Measurements from ENCODE around the gene TCN2.
"Not testable (repeated sequence)": the region's sequence is repeated elsewhere in the genome, so short reads cannot be mapped to it uniquely, and the experiment has no call there.

The TCN2 gene

GRCh38 chr22:30586414-30586813 lies 20.6 kb upstream of the TCN2 start:
- H2AFZ ChIP-seq (ENCODE audit: low read depth, low read length) = no peak overlapping the region
- no peak overlapping the region for H3K27ac ChIP-seq (ENCODE audit: low read length, poor library complexity, severe bottlenecking)
- H3K9me3 ChIP-seq (ENCODE audit: control insufficient read depth, low read length) = no peaks in the 10 kb centered on the region
- H3K27me3 ChIP-seq (ENCODE audit: control insufficient read depth in 1 of 2, insufficient read depth in 1 of 2, low read length in 2 of 2) = no peaks in the 10 kb centered on the region
- no peak overlapping the region for H3K4ac ChIP-seq (ENCODE audit: low read depth in 1 of 2, low read length in 2 of 2)
- DNase-seq = no peak
- no peak overlapping the region for H2BK120ac ChIP-seq (ENCODE audit: low read depth, low read length)
- 98% methylated on average over 8 of the region's 8 CpGs for WGBS
- H4K91ac ChIP-seq (ENCODE audit: low read length) = no peak overlapping the region
- peak overlapping the region; percentile 53 for H3K9ac ChIP-seq (ENCODE audit: low read length)
- no peak overlapping the region for H3K14ac ChIP-seq (ENCODE audit: low read length in 2 of 2)
- H3K23ac ChIP-seq (ENCODE audit: low read length in 2 of 2) = no peak overlapping the region
- peaks cover 1% of the 10 kb centered on the region for H3K4me1 ChIP-seq (ENCODE audit: control insufficient read depth, insufficient read depth, low read depth, low read length)
- H2AK5ac ChIP-seq (ENCODE audit: low read length, severe bottlenecking) = no peak overlapping the region
- H3K79me1 ChIP-seq (replicated peaks; ENCODE audit: low read length, poor library complexity, severe bottlenecking) = peaks cover 69% of the 10 kb centered on the region
- H2BK5ac ChIP-seq (ENCODE audit: low read depth, low read length, poor library complexity, severe bottlenecking) = no peak overlapping the region
- no peak overlapping the region for H3K18ac ChIP-seq (ENCODE audit: low read depth in 1 of 2, low read length in 2 of 2)
- H3K4me2 ChIP-seq (ENCODE audit: low read length, poor library complexity, severe bottlenecking) = no peak overlapping the region
- peaks cover 78 to 79% of the 10 kb centered on the region in 2 experiments for H3K36me3 ChIP-seq (ENCODE audit: control insufficient read depth in 1 of 2, insufficient read depth in 2 of 2, low read depth in 1 of 2, low read length in 2 of 2)
- no peak overlapping the region for H4K8ac ChIP-seq (ENCODE audit: low read length)
- no peak overlapping the region for H3K4me3 ChIP-seq (ENCODE audit: insufficient read depth in 1 of 2, low read depth in 1 of 2, low read length in 2 of 2)
- no peak overlapping the region for H2BK12ac ChIP-seq (ENCODE audit: low read length in 2 of 2)
- H2BK15ac ChIP-seq (ENCODE audit: low read depth, poor library complexity, severe bottlenecking) = no peak overlapping the region

- H4K8ac ChIP-seq (ENCODE audit: low read length) = no peak overlapping the region
- no peak overlapping the region for H3K23ac ChIP-seq (ENCODE audit: low read length in 2 of 2)
- peak overlapping the region; percentile 99 for H3K9ac ChIP-seq (ENCODE audit: low read length)
- 7% methylated on average over 14 of the region's 14 CpGs for WGBS
- H3K36me3 ChIP-seq (ENCODE audit: control insufficient read depth in 1 of 2, insufficient read depth in 2 of 2, low read depth in 1 of 2, low read length in 2 of 2) = peaks cover 31 to 33% of the 10 kb centered on the region in 2 experiments
- H2BK12ac ChIP-seq (ENCODE audit: low read length in 2 of 2) = no peak overlapping the region
- peak overlapping the region in 1 of 2 experiments; percentile 36 for H3K14ac ChIP-seq (ENCODE audit: low read length in 2 of 2)
- H4K91ac ChIP-seq (ENCODE audit: low read length) = no peak overlapping the region
- H2BK120ac ChIP-seq (ENCODE audit: low read depth, low read length) = no peak overlapping the region
- H2AFZ ChIP-seq (ENCODE audit: low read depth, low read length) = no peak overlapping the region
- H2BK15ac ChIP-seq (ENCODE audit: low read depth, poor library complexity, severe bottlenecking) = no peak overlapping the region
- H3K79me1 ChIP-seq (replicated peaks; ENCODE audit: low read length, poor library complexity, severe bottlenecking) = peaks cover 30% of the 10 kb centered on the region
- DNase-seq = peak; percentile 57
- peak overlapping the region; percentile 63 to 99 for H3K4me3 ChIP-seq (ENCODE audit: insufficient read depth in 1 of 2, low read depth in 1 of 2, low read length in 2 of 2)
- H3K27ac ChIP-seq (ENCODE audit: low read length, poor library complexity, severe bottlenecking) = no peak overlapping the region
- peaks cover 1% of the 10 kb centered on the region for H3K4me1 ChIP-seq (ENCODE audit: control insufficient read depth, insufficient read depth, low read depth, low read length)
- peak overlapping the region in 1 of 2 experiments; percentile 22 for H3K4ac ChIP-seq (ENCODE audit: low read depth in 1 of 2, low read length in 2 of 2)
- no peak overlapping the region for H2BK5ac ChIP-seq (ENCODE audit: low read depth, low read length, poor library complexity, severe bottlenecking)
- peak overlapping the region; percentile 67 for H3K4me2 ChIP-seq (ENCODE audit: low read length, poor library complexity, severe bottlenecking)
- no peaks in the 10 kb centered on the region for H3K9me3 ChIP-seq (ENCODE audit: control insufficient read depth, low read length)
- H3K18ac ChIP-seq (ENCODE audit: low read depth in 1 of 2, low read length in 2 of 2) = peak overlapping the region in 1 of 2 experiments; percentile 17
- no peak overlapping the region for H2AK5ac ChIP-seq (ENCODE audit: low read length, severe bottlenecking)
- peaks cover 5 to 15% of the 10 kb centered on the region in 2 experiments for H3K27me3 ChIP-seq (ENCODE audit: control insufficient read depth in 1 of 2, insufficient read depth in 1 of 2, low read length in 2 of 2)
These were observed 15.8 kb upstream of the TCN2 start for GRCh38 chr22:30591191-30591587.

GRCh38 chr22:30591588-30592359 lies 15.2 kb upstream of the TCN2 start, which contains the start of gene PES1:
Gene PES1, minus strand, starts transcription at chr22:30591910. Its CDS starts 77 bp downstream, at chr22:30591833.
- Histone ChIP-seq H3K14ac (ENCODE audit: low read length in 2 of 2) (peak within 1 kb of the TSS in 1 of 2 experiments; percentile 36), H3K23ac (ENCODE audit: low read length in 2 of 2) (no peak within 1 kb of the TSS), H3K27ac (ENCODE audit: low read length, poor library complexity, severe bottlenecking) (peak within 1 kb of the TSS; percentile 82), H4K91ac (ENCODE audit: low read length) (no peak within 1 kb of the TSS), H3K36me3 (ENCODE audit: control insufficient read depth in 1 of 2, insufficient read depth in 2 of 2, low read depth in 1 of 2, low read length in 2 of 2) (peaks cover 25 to 27% of the 10 kb centered on the region in 2 experiments), H2AK5ac (ENCODE audit: low read length, severe bottlenecking) (no peak within 1 kb of the TSS), H4K8ac (ENCODE audit: low read length) (no peak within 1 kb of the TSS), H3K27me3 (ENCODE audit: control insufficient read depth in 1 of 2, insufficient read depth in 1 of 2, low read length in 2 of 2) (peaks cover 5 to 15% of the 10 kb centered on the region in 2 experiments), H3K79me1 (replicated peaks; ENCODE audit: low read length, poor library complexity, severe bottlenecking) (peaks cover 25% of the 10 kb centered on the region), H2BK5ac (ENCODE audit: low read depth, low read length, poor library complexity, severe bottlenecking) (no peak within 1 kb of the TSS), H3K18ac (ENCODE audit: low read depth in 1 of 2, low read length in 2 of 2) (peak within 1 kb of the TSS in 1 of 2 experiments; percentile 17), H3K4ac (ENCODE audit: low read depth in 1 of 2, low read length in 2 of 2) (peak within 1 kb of the TSS in 1 of 2 experiments; percentile 22), H2BK15ac (ENCODE audit: low read depth, poor library complexity, severe bottlenecking) (no peak within 1 kb of the TSS), H3K9me3 (ENCODE audit: control insufficient read depth, low read length) (no peaks in the 10 kb centered on the region), H3K4me3 (ENCODE audit: insufficient read depth in 1 of 2, low read depth in 1 of 2, low read length in 2 of 2) (peak within 1 kb of the TSS; percentile 63 to 99), H2BK12ac (ENCODE audit: low read length in 2 of 2) (no peak within 1 kb of the TSS), H3K9ac (ENCODE audit: low read length) (peak within 1 kb of the TSS; percentile 99), H3K4me2 (ENCODE audit: low read length, poor library complexity, severe bottlenecking) (peak within 1 kb of the TSS; percentile 82), H2BK120ac (ENCODE audit: low read depth, low read length) (no peak within 1 kb of the TSS), H2AFZ (ENCODE audit: low read depth, low read length) (no peak within 1 kb of the TSS), H3K4me1 (ENCODE audit: control insufficient read depth, insufficient read depth, low read depth, low read length) (peaks cover 1% of the 10 kb centered on the region)
- peak; percentile 99 for DNase-seq
- WGBS = under 1% methylated on average over 48 of the region's 49 CpGs

- not testable (repeated sequence) for H3K14ac ChIP-seq (ENCODE audit: low read length in 2 of 2); H2AFZ ChIP-seq (ENCODE audit: low read depth, low read length); H3K9me3 ChIP-seq (ENCODE audit: control insufficient read depth, low read length); H2AK5ac ChIP-seq (ENCODE audit: low read length, severe bottlenecking); H3K27ac ChIP-seq (ENCODE audit: low read length, poor library complexity, severe bottlenecking); H3K18ac ChIP-seq (ENCODE audit: low read depth in 1 of 2, low read length in 2 of 2); H2BK120ac ChIP-seq (ENCODE audit: low read depth, low read length); H2BK15ac ChIP-seq (ENCODE audit: low read depth, poor library complexity, severe bottlenecking); H3K23ac ChIP-seq (ENCODE audit: low read length in 2 of 2); DNase-seq; H3K4me1 ChIP-seq (ENCODE audit: control insufficient read depth, insufficient read depth, low read depth, low read length); H4K8ac ChIP-seq (ENCODE audit: low read length); H4K91ac ChIP-seq (ENCODE audit: low read length); H2BK12ac ChIP-seq (ENCODE audit: low read length in 2 of 2); H2BK5ac ChIP-seq (ENCODE audit: low read depth, low read length, poor library complexity, severe bottlenecking); H3K4ac ChIP-seq (ENCODE audit: low read depth in 1 of 2, low read length in 2 of 2)
- Histone ChIP-seq H3K27me3 (ENCODE audit: control insufficient read depth in 1 of 2, insufficient read depth in 1 of 2, low read length in 2 of 2) (peaks cover 5 to 15% of the 10 kb centered on the region in 2 experiments), H3K9ac (ENCODE audit: low read length) (peak overlapping the region; percentile 99), H3K4me3 (ENCODE audit: insufficient read depth in 1 of 2, low read depth in 1 of 2, low read length in 2 of 2) (peak overlapping the region in 1 of 2 experiments; percentile 99), H3K79me1 (replicated peaks; ENCODE audit: low read length, poor library complexity, severe bottlenecking) (peaks cover 21% of the 10 kb centered on the region), H3K4me2 (ENCODE audit: low read length, poor library complexity, severe bottlenecking) (peak overlapping the region; percentile 82), H3K36me3 (ENCODE audit: control insufficient read depth in 1 of 2, insufficient read depth in 2 of 2, low read depth in 1 of 2, low read length in 2 of 2) (peaks cover 20 to 21% of the 10 kb centered on the region in 2 experiments)
- WGBS = 54% methylated on average over 18 of the region's 18 CpGs
These were observed 14.6 kb upstream of the TCN2 start for GRCh38 chr22:30592360-30592713.
